Measurements from ENCODE around the gene CPXM2.

The CPXM2 gene

DNA sequence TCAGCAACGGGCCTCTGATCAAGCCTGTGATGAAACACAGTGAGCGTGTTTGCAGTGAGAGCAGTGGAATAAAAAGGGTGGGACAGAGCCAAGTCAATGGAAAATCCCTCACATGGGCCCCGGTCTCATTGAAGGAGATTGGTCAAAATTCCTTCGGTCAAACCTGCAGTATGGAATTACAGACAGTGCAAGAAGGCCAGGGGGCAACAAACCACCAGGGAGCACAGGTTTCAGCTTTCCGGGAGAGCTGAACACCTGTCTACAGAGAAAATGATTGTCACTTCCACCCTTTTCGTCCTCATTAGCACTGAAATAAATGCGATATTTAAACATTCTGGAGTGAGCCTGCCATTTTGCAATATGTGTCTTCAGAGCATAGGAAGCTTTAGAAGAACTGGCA is 132.6 kb downstream of the CPXM2 start:
- H3K4me3 ChIP-seq (ENCODE audit: low read length): no peak overlapping the region
- no peak for TF ChIP-seq ZNF274 (IDR thresholded peaks at IDR 0.05; ENCODE audit: low read depth, low read length)

DNA sequence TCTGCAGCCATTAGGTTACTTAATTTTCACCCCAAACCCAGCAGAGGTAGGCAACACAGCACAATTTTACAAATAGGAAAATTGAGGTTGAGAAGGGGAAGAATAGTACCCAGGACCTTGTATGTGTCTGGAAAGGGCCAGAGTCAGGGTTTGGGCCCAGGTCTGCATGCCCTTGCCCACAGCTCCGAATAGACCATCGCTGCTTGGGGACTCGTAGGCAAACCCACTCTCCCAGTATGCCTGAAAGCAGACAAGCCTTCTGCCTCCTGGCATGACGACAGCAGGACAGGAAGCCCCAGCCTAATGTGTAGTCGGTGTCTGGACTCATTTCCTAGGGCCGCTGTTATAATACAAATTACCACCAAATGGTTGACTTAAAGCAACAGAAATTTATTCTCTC is 133.8 kb downstream of the CPXM2 start:
- TF ChIP-seq ZNF274 (IDR thresholded peaks at IDR 0.05; ENCODE audit: low read depth, low read length): no peak
- no peak overlapping the region for H3K4me3 ChIP-seq (ENCODE audit: low read length)

DNA sequence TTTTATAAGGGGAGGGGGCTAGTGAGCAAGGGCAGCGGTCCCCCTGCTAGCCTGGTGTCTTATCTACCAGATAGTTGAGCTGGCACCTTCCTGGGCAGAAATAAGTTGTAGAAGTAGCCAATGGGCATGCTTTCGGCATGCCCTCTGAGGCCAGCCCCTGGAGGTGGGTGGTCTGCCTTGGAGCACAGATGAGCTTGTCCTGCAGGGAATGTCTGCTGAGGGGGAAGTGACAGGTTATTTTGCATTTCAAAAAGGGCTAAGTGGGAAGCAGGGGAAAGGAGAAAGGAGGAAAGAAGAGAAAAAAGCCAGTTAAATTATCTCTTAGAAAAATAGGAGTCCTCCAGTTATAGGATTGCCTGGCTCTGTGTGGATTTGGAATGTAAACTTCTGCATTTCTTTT is 136.5 kb downstream of the CPXM2 start:
- TF ChIP-seq ZNF274 (IDR thresholded peaks at IDR 0.05; ENCODE audit: low read depth, low read length): no peak
- H3K4me3 ChIP-seq (ENCODE audit: low read length): no peak overlapping the region

DNA sequence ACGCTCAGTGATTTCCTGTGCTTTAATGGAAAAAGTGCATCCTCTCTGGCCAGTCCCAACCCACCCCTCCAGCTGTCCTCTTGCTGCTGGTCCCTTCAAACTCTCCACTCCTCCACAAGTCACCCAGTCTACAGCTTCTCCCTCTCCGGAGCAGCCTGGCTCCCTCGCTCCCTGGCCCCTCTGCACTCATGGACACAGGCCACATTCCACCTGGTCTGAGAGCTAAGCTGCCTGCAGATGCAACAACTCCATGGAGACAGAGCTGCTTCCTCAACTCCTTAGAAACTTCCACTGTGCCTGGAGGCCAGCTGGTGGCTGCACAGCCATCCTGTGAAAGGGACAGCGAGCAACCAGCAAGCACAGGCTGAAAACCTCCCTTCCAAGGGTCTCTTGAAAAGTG is 137.5 kb downstream of the CPXM2 start:
- H3K4me3 ChIP-seq (ENCODE audit: low read length): no peak overlapping the region
- no peak for TF ChIP-seq ZNF274 (IDR thresholded peaks at IDR 0.05; ENCODE audit: low read depth, low read length)

DNA sequence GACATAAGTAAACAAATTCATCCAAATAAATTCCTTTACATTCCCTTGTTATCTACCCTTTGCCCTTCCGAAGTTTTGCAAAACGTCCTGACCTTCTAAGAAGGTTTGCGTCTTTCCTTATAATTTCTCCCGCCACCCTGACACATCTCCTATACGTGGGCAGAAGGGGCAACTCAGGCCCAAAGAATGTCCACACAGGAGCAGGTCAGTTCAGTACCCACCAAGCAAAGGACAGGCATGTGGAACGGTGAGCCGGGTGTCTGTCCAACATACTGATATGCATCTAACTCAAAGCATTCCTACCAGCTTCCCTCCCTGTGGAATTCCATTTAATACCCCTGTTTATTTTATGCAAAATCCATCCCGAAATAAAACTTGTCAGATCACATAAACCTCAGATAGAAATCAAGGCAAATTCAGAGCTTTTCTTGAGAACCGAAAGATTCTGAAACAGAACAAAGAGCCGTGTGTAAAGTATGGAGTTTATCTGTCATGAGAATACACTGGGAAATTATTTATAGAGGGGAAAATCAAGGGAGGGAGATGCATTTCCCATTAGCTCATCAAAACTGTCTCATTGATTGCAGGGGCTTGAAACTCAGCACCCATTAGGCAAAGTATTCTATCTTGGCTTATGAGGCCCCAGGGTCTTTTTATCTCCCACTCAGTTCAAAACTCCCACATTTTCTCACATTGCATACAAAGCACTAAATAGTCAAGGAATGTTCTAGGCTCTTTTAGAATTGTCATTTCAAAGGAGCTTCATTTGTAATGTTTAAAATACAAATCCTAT is 140.1 kb downstream of the CPXM2 start:
- no peak for TF ChIP-seq ZNF274 (IDR thresholded peaks at IDR 0.05; ENCODE audit: low read depth, low read length)
- H3K4me3 ChIP-seq (ENCODE audit: low read length): no peak overlapping the region

DNA sequence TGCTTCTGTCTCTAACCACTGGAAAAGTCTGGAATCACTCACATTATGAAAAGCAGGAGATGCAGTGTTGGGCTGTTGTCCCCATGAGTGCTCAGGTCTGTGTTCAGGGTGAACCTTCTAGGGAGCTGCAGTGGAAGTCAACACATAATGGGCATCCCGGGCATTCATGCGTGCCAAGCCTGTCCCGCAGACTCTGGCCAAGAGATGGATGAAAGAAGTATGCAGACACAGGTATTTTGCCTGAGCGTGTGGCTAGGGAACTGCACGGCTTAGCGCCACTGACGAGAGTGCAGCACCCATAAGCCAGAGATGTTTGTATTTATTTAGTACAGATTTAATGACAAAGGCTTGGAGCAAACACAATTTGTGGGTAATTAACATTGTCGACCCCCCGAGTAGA is 140.7 kb downstream of the CPXM2 start:
- H3K4me3 ChIP-seq (ENCODE audit: low read length): no peak overlapping the region
- no peak for TF ChIP-seq ZNF274 (IDR thresholded peaks at IDR 0.05; ENCODE audit: low read depth, low read length)

DNA sequence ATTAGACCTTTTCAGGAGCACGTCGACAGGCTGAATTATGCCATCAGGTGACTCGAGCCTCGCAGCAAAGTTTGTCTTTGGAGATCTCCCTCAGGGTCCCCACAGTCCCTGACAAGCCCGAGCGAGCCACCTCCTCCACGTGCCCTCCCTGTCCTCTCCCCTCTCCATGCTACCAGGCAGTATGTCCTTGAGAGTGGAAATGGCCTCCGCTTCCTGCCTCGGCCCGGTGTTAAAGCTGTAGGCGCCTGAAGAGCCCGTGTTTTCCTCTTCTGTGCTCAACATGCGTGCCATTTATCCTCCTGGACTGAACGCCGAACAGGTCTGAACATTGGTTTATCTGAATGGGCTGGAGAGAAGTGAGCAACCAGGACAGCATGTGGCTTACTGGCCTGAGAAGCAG is 142.9 kb downstream of the CPXM2 start:
- no peak for TF ChIP-seq ZNF274 (IDR thresholded peaks at IDR 0.05; ENCODE audit: low read depth, low read length)

DNA sequence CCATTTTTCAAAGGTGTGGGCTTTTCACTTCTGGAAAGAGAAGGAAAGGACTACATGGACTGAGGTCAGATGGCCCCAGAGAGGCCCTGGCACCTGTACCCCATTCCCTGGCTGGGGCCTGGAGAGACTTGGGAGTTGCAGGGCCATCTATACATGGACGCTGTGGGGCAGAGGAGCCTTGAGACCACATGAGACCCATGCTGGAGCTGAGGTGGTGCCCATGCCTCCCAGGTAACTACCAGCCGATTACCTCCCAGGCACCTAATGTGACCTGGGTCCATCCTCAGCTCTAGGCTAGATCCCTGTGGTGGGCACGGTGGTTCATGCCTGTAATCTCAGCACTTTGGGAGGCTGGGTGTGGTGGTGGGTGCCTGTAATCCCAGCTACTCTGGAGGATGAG is 144.2 kb downstream of the CPXM2 start:
- TF ChIP-seq ZNF274 (IDR thresholded peaks at IDR 0.05; ENCODE audit: low read depth, low read length): no peak
- H3K4me3 ChIP-seq (ENCODE audit: low read length): no peak overlapping the region

More for the DNA sequence above, 142.9 kb downstream of the CPXM2 start:
- H3K4me3 ChIP-seq (ENCODE audit: low read length): no peak overlapping the region

DNA sequence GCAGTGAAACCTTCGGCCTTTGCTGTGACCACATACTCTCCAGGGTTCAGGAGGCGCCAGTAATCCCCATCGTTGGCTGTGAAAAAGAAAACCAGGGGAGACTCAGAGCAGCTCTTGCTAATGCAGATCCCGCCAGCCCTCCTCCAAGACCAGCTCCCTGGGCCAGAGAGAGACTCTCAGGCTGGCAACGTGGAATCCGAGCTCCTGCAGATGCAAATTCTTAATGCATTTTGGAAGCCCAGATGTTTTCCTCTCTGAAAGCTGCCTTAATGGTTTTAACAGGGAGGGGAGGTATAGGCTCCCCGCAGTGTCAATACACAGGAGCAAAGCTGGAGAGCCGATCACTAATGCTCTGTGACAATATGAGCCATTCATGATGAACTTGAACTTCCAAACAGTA is 144.7 kb downstream of the CPXM2 start:
- no peak for TF ChIP-seq ZNF274 (IDR thresholded peaks at IDR 0.05; ENCODE audit: low read depth, low read length)
- no peak overlapping the region for H3K4me3 ChIP-seq (ENCODE audit: low read length)

DNA sequence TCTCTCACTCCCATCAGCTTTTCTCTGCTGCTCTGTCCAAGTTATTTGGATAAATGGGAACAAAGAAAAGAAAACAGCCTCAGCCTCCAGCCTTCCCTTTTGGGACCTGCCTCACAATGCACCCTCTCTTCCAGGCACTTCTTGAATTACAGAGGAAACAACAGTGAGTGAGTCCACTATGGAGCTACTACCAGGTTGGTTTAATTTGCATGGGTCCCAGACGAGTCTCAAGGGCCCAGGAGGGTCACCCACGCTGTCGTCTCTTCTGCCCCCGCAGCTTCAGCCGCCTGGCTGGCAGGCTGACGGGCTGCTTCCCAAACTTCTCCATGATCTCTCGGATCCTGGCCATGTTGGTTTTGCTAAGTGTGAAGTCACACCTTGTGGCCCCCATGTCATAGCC is 145.1 kb downstream of the CPXM2 start:
- no peak for TF ChIP-seq ZNF274 (IDR thresholded peaks at IDR 0.05; ENCODE audit: low read depth, low read length)
- H3K4me3 ChIP-seq (ENCODE audit: low read length): no peak overlapping the region

DNA sequence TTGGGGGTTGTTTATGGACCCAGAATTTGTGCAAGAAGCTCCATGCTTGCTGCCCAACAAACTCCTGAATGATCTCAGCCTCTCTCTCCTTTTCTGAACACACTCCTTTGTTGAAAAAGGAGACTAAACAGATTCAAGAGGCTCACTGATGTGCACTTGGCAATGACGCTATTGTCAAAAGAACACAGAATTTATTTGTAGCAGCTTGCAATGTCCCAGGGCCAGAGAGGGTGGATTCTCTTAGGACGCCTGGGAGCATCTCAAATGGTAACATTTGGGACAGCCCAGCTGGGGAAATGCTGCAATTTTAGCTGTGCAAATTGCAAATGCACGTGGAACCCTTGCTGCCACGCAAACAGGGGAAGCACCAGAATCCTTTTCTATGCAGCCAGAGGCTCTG is 145.5 kb downstream of the CPXM2 start:
- H3K4me3 ChIP-seq (ENCODE audit: low read length): no peak overlapping the region

DNA sequence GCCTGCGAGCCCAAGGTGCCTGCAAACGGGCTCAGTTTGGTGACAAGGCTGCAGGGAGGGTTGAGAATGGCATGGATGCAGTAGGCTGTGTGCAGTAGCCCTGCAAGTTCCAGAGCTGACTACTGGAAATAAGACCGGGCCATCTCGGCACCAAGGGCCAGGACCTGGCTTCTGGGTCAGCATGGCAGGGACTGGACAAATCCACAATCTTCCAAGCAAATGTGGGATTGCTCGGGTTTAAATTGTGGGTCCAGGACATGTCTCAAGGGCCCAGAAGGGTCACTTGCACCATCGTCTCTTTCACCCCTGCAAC is 147.4 kb downstream of the CPXM2 start:
- no peak for TF ChIP-seq ZNF274 (IDR thresholded peaks at IDR 0.05; ENCODE audit: low read depth, low read length)
- H3K4me3 ChIP-seq (ENCODE audit: low read length): no peak overlapping the region

More for the DNA sequence above, 145.5 kb downstream of the CPXM2 start:
- no peak for TF ChIP-seq ZNF274 (IDR thresholded peaks at IDR 0.05; ENCODE audit: low read depth, low read length)

DNA sequence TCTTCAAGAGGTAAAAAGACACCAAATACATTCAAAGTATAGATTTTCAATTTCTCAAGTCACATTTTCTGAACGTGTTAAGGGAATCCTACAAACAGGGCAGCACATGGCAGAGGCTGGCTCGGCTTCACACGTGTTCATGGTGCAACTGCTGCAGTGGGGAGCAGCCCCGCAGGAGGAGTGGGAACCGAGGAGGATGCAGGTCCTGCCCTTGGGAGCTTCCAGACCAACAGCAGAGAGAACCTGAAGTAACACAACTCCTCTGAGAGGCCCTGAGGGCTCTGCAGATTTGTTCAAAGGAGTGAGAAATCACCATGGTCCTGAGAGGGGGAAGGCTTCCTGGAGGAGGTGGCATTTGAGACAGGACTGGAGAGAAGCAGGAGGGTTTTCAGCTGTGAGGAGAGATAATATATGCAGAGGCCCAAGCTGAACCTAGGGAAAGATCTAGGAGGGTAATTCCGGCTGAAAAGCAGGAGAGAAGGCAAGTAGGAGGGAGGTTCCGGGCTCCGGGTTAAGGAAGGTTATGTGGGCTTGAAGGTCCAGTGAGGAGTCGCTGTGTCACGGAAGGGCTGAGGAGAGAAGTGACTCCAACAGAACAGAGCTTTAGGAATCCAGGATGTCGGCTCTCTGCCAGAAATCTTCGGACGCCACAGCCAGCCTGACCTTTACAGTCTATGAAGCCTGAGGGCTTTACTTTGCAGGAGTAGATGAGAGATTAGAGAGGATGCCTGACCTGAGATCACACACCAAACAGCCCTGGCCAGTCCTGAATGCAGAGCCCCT is 148.0 kb downstream of the CPXM2 start:
- H3K4me3 ChIP-seq (ENCODE audit: low read length): no peak overlapping the region

DNA sequence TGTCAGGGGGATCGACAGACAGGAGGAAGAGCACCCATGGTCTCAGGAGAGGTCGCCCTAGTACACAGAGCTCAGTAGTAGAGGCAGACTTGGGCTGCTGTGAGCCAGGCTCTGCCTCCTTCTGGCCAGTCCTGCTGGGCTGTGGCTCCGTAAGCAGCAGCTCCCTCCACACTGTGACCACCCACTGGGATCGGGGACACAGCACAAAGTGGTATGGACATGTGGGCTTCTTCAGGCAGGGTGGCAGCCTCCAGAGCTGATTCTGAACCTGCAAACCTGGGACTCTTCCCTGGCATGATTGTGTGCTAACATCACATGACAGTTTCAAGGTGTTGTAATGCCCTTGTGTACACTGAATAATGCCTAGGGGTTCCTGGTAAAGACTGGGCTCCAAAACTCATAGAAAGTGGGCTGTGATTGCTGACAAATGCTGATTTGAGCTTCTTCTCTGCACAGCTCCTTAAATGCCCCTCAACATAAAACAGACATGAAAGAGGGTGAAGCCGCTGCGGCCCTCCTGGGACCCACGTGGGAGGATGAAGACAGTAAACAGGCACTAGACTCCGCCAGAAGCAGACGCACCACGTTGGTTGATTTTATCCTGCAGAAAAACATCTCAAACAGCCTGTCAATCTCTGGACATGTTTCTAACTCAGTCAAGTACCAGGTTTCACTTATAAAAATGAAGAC is 148.7 kb downstream of the CPXM2 start:
- TF ChIP-seq ZNF274 (IDR thresholded peaks at IDR 0.05; ENCODE audit: low read depth, low read length): no peak
- H3K4me3 ChIP-seq (ENCODE audit: low read length): no peak overlapping the region

More for the DNA sequence above, 148.0 kb downstream of the CPXM2 start:
- TF ChIP-seq ZNF274 (IDR thresholded peaks at IDR 0.05; ENCODE audit: low read depth, low read length): no peak

DNA sequence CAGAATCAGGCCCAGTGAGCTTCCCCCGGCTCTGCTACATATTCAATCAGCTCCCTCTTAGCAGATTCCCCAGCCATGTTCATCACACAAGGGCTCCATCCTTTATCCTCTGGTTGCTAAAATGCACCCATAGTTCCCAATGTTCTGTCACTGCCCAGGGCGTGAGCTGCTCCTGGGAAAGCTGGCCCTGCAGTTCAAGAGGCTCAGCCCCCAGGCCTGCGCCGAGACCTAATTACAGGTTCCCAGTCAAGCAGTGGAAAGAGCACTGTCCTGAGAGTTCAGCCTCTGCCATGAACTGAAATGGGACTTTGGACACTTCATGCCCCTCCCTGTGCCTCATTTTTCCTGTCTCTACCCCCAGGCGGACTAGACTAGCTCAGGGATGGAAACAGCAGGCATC is 149.9 kb downstream of the CPXM2 start:
- no peak overlapping the region for H3K4me3 ChIP-seq (ENCODE audit: low read length)
- TF ChIP-seq ZNF274 (IDR thresholded peaks at IDR 0.05; ENCODE audit: low read depth, low read length): no peak
